CD14-positive monocyte (primary cell): ENCODE data around the gene NIPBL. TPM values are rescaled to one million over a fixed set of nuclear protein-coding genes. Genes with fewer than 3 reads are reported as not detected.

Experiments
- DNase-seq, 3 donors: peaks; one replicate each; pipeline ENCODE4 v3.0.0-alpha.2; 2011 to 2022
- H2AFZ ChIP-seq: 2 replicates; pipeline ENCODE4 v1.6.0; 2012; ENCODE audit warnings: mild to moderate bottlenecking, low read depth, low read length, inconsistent platforms; ENCODE audit not compliant: insufficient read depth, poor library complexity, severe bottlenecking
- H3K27ac ChIP-seq, 2 donors: 1 replicate in 1 of 2; 2 replicates in 1 of 2; pipeline ENCODE4 v1.5.1; 2012 to 2013; ENCODE audit warnings: low read length in 2 of 2, control low read depth in 1 of 2, inconsistent platforms in 1 of 2, low read depth in 1 of 2, mild to moderate bottlenecking in 1 of 2
- H3K27me3 ChIP-seq, 2 donors: one replicate each; pipeline versions ENCODE4 v1.6.0 to v1.6.1; 2011 to 2013; ENCODE audit warnings: low read length in 2 of 2; ENCODE audit not compliant: control insufficient read depth in 2 of 2, insufficient read depth in 2 of 2
- H3K36me3 ChIP-seq, 2 donors: replicated peaks in 1 of 2; 1 replicate in 1 of 2; 2 replicates in 1 of 2; pipeline versions ENCODE4 v1.5.1 to v1.6.1; 2012 to 2013; ENCODE audit warnings: low read length in 2 of 2, control low read depth in 1 of 2, inconsistent platforms in 1 of 2, mild to moderate bottlenecking in 1 of 2; ENCODE audit not compliant: insufficient read depth in 2 of 2, control insufficient read depth in 1 of 2
- H3K4me1 ChIP-seq, 2 donors: 1 replicate in 1 of 2; 2 replicates in 1 of 2; pipeline versions ENCODE4 v1.5.1 to v1.6.1; 2012 to 2013; ENCODE audit warnings: low read length in 2 of 2, control low read depth in 1 of 2, inconsistent platforms in 1 of 2, mild to moderate bottlenecking in 1 of 2, moderate library complexity in 1 of 2; ENCODE audit not compliant: insufficient read depth in 2 of 2, control insufficient read depth in 1 of 2
- H3K4me2 ChIP-seq: replicated peaks from 2 replicates; pipeline ENCODE3; 2012; ENCODE audit warnings: low read length, moderate library complexity, mild to moderate bottlenecking; ENCODE audit not compliant: poor library complexity, severe bottlenecking; ENCODE audit errors: extremely low read depth
- H3K4me3 ChIP-seq, 3 experiments: fragments of 200-600 bp in 1 of 3; sonication (generic) in 1 of 3; replicated peaks in 1 of 3; 1 replicate in 2 of 3; 2 replicates in 1 of 3; pipeline ENCODE4 v1.5.1; 2011 to 2013; ENCODE audit warnings: low read length in 3 of 3, mild to moderate bottlenecking in 3 of 3, control low read depth in 2 of 3, low read depth in 2 of 3, inconsistent platforms in 1 of 3, moderate library complexity in 1 of 3
- H3K79me2 ChIP-seq: 2 replicates; pipeline ENCODE4 v1.6.0; 2012; ENCODE audit warnings: mild to moderate bottlenecking, control low read depth, inconsistent platforms, low read length, moderate library complexity; ENCODE audit not compliant: insufficient read depth
- H3K9ac ChIP-seq: 2 replicates; pipeline ENCODE4 v1.6.0; 2017; ENCODE audit warnings: low read length, mild to moderate bottlenecking; ENCODE audit not compliant: insufficient read depth, poor library complexity, severe bottlenecking
- H3K9me3 ChIP-seq, 2 donors: replicated peaks in 1 of 2; 1 replicate in 1 of 2; 2 replicates in 1 of 2; pipeline versions ENCODE4 v1.5.1 to v1.6.1; 2012 to 2013; ENCODE audit warnings: low read length in 2 of 2, control low read depth in 1 of 2; ENCODE audit not compliant: control insufficient read depth in 1 of 2, insufficient read depth in 1 of 2
- H4K20me1 ChIP-seq: 2 replicates; pipeline ENCODE4 v1.6.0; 2012; ENCODE audit warnings: mild to moderate bottlenecking, low read length, control low read depth, moderate library complexity; ENCODE audit not compliant: insufficient read depth
- H3K27ac Mint-ChIP-seq, 7 donors: one replicate each; pipeline ENCODE4 v1.8.0; 2020; ENCODE audit warnings: mild to moderate bottlenecking in 7 of 7, mixed read lengths in 7 of 7, moderate library complexity in 6 of 7, inconsistent platforms in 2 of 7
- H3K27me3 Mint-ChIP-seq, 3 donors: one replicate each; pipeline ENCODE4 v1.8.0; 2021 to 2022; ENCODE audit warnings: low read depth in 3 of 3, mild to moderate bottlenecking in 3 of 3, mixed read lengths in 3 of 3, moderate library complexity in 3 of 3, inconsistent platforms in 1 of 3
- H3K36me3 Mint-ChIP-seq, 2 donors: one replicate each; pipeline ENCODE4 v1.8.0; 2020; ENCODE audit warnings: mixed read lengths in 2 of 2, inconsistent platforms in 1 of 2, mild to moderate bottlenecking in 1 of 2
- H3K4me1 Mint-ChIP-seq: one replicate; pipeline ENCODE4 v1.8.0; 2020; ENCODE audit warnings: mild to moderate bottlenecking, mixed read lengths
- H3K4me3 Mint-ChIP-seq, 2 donors: one replicate each; pipeline ENCODE4 v1.8.0; 2020; ENCODE audit warnings: mild to moderate bottlenecking in 2 of 2, mixed read lengths in 2 of 2, moderate library complexity in 1 of 2
- H3K9me3 Mint-ChIP-seq, 7 donors: one replicate each; pipeline ENCODE4 v1.8.0; 2020 to 2022; ENCODE audit warnings: mixed read lengths in 7 of 7, mild to moderate bottlenecking in 6 of 7, moderate library complexity in 6 of 7, inconsistent platforms in 2 of 7
- WGBS: methylation state at CpG from one replicate; pipeline ENCODE4 v1.1.5; 2013; ENCODE audit warnings: missing lambda C conversion rate; ENCODE audit not compliant: insufficient coverage; 5-methylcytosine and 5-hydroxymethylcytosine counted together
- intact Hi-C, 2 donors: fragments of 100-400 bp; cut with micrococcal nuclease; formaldehyde crosslinking; loops; one replicate each; pipeline versions ENCODE4 v1.15.0 to v1.15.1; 2023
- polyA plus RNA-seq, 3 donors: library from polyadenylated mRNA; depleted of rRNA in 1 of 3; unstranded in 2 of 3; stranded (reverse) in 1 of 3; fragments of 300-500 nt in 2 of 3; fragments of >200 nt in 1 of 3; fragmentation: Illumina TruSeq in 2 of 3; gene quantifications; 1 replicate in 2 of 3; 2 replicates in 1 of 3; pipeline ENCODE4 v1.2.3, GENCODE V29; 2012 to 2021
- TF ChIP-seq, protein P1 (sequence below): fragments of 200-600 bp; IDR thresholded peaks from one replicate; pipeline ENCODE4 v1.8.0; 2022; ENCODE audit warnings: antibody characterized with exemption, mild to moderate bottlenecking

The NIPBL gene
- polyA plus RNA-seq, 3 donors, result 6.6 to 36.0 (median 16.2) TPM

DNA sequence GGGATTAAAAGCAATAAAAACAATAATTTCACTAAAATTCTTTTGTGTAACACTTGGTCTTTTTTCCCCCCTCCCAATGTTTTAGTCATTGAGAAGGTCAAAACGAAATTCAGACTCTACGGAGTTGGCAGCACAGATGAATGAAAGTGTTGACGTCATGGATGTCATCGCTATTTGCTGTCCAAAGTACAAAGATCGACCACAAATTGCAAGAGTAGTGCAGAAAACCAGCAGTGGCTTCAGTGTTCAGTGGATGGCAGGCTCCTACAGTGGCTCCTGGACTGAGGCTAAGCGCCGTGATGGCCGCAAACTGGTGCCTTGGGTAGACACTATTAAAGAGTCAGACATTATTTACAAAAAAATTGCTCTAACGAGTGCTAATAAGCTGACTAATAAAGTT is 187.9 kb downstream of the NIPBL start:
- Histone ChIP-seq H3K27me3 (no peaks in the 10 kb centered on the region), H3K27ac (no peak overlapping the region), H3K9me3 (no peaks in the 10 kb centered on the region), H3K36me3 (peaks cover 58 to 72% of the 10 kb centered on the region in 2 donors), H3K4me2 (no peak overlapping the region), H4K20me1 (no peaks in the 10 kb centered on the region), H3K4me3 (no peak overlapping the region), H3K4me1 (no peaks in the 10 kb centered on the region), H2AFZ (no peak overlapping the region), H3K79me2 (no peaks in the 10 kb centered on the region), H3K9ac (no peak overlapping the region)
- WGBS, result 100% methylated on average over 8 of the region's 9 CpGs
- Mint-ChIP-seq H3K4me1 (no peaks in the 10 kb centered on the region), H3K4me3 (no peak overlapping the region), H3K27me3 (no peaks in the 10 kb centered on the region), H3K36me3 (peaks cover 44 to 59% of the 10 kb centered on the region in 2 donors), H3K9me3 (no peaks in the 10 kb centered on the region), H3K27ac (no peak overlapping the region)
- intact Hi-C loops, result no loop called here
- no peak for DNase-seq
- TF ChIP-seq, protein P1, sequence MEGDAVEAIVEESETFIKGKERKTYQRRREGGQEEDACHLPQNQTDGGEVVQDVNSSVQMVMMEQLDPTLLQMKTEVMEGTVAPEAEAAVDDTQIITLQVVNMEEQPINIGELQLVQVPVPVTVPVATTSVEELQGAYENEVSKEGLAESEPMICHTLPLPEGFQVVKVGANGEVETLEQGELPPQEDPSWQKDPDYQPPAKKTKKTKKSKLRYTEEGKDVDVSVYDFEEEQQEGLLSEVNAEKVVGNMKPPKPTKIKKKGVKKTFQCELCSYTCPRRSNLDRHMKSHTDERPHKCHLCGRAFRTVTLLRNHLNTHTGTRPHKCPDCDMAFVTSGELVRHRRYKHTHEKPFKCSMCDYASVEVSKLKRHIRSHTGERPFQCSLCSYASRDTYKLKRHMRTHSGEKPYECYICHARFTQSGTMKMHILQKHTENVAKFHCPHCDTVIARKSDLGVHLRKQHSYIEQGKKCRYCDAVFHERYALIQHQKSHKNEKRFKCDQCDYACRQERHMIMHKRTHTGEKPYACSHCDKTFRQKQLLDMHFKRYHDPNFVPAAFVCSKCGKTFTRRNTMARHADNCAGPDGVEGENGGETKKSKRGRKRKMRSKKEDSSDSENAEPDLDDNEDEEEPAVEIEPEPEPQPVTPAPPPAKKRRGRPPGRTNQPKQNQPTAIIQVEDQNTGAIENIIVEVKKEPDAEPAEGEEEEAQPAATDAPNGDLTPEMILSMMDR, result no peak

DNA sequence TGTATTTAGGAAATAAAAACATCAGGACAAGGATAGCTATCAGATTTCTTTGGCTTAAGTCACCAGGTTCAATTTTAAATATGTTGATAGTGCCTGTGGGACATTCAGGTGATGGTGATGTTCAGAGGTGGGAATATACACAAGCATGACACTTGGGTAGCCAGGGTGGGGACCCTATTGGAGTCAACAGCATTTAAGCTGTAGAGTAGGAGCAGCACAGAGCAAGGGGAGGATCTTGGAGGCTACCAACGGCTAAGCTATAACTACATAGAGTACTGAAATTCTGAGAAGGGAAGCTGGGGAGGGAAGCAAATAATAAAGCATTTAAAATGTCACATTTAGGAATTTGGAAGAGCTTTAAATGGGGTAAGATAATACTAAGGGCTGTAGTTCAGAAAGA is 194.9 kb downstream of the NIPBL start:
- peaks cover 0 to 3% of the 10 kb centered on the region in 2 donors for H3K4me1 ChIP-seq
- intact Hi-C loops, result no loop called here
- no peak overlapping the region for H3K4me2 ChIP-seq
- no peak overlapping the region for H3K27ac ChIP-seq
- H3K4me3 Mint-ChIP-seq, result no peak overlapping the region
- H3K36me3 ChIP-seq, result peaks cover 0 to 4% of the 10 kb centered on the region in 2 donors
- H3K4me3 ChIP-seq, result no peak overlapping the region
- H3K27me3 Mint-ChIP-seq, result no peaks in the 10 kb centered on the region
- whole genome bisulfite sequencing, result 71% methylated on average over 1 of the region's 1 CpG
- no peaks in the 10 kb centered on the region for H3K9me3 ChIP-seq
- no peak overlapping the region for H2AFZ ChIP-seq
- no peaks in the 10 kb centered on the region for H3K79me2 ChIP-seq
- H3K27me3 ChIP-seq, result no peaks in the 10 kb centered on the region
- DNase-seq, result no peak
- no peaks in the 10 kb centered on the region for H3K4me1 Mint-ChIP-seq
- H3K9me3 Mint-ChIP-seq, result peaks cover 0 to 2% (median 0%) of the 10 kb centered on the region in 7 donors
- H3K27ac Mint-ChIP-seq, result no peak overlapping the region
- no peaks in the 10 kb centered on the region for H4K20me1 ChIP-seq
- H3K36me3 Mint-ChIP-seq, result peaks cover 0 to under 1% of the 10 kb centered on the region in 2 donors
- TF ChIP-seq, protein P1, result no peak
- no peak overlapping the region for H3K9ac ChIP-seq
